Tibial nerve (tissue), 4 donors: Measurements from ENCODE around the gene ZFYVE28.

ENCODE experiments used
- CTCF ChIP-seq, 5 experiments: fragments of 200-600 bp in 3 of 5; fragments of 450-650 bp in 2 of 5; sonication (generic) in 3 of 5; IDR thresholded peaks; one replicate each; pipeline ENCODE4 v1.5.1; 2016 to 2019; ENCODE audit warnings: antibody characterized with exemption in 5 of 5, mild to moderate bottlenecking in 3 of 5, moderate library complexity in 2 of 5
- EP300 ChIP-seq, 2 donors: sonication (generic); formaldehyde crosslinking; IDR thresholded peaks; one replicate each; pipeline ENCODE4 v1.6.1; 2017; ENCODE audit warnings: antibody characterized with exemption in 2 of 2, mild to moderate bottlenecking in 1 of 2
- POLR2A ChIP-seq, 2 donors: fragments of 450-650 bp; IDR thresholded peaks; one replicate each; pipeline ENCODE4 v1.6.1; 2017; ENCODE audit warnings: antibody characterized with exemption in 2 of 2, mild to moderate bottlenecking in 2 of 2, moderate library complexity in 2 of 2

- TF ChIP-seq CTCF (IDR thresholded peaks at IDR 0.05) (no peak), EP300 (IDR thresholded peaks at IDR 0.05) (no peak), POLR2A (IDR thresholded peaks at IDR 0.05) (no peak)
Observed at GRCh38 chr4:2438822-2439718, 20.6 kb upstream of the ZFYVE28 start.
